Omental fat pad (tissue), 4 donors: ENCODE measurements around the gene FBXO44. TPM values are rescaled to one million over a fixed set of nuclear protein-coding genes. Genes with fewer than 3 reads are reported as not detected.

ENCODE experiments used
- ATAC-seq: fragments of 150-250 bp; one replicate; pipeline ENCODE4 v1.9.1; 2016; ENCODE audit warnings: mild to moderate bottlenecking, moderate library complexity; ENCODE audit not compliant: low FRiP score
- DNase-seq: peaks from one replicate; pipeline ENCODE4 v3.0.0-alpha.2; 2019; ENCODE audit warnings: low spot score
- CTCF ChIP-seq, 3 donors: fragments of 450-650 bp; IDR thresholded peaks; one replicate each; pipeline ENCODE4 v1.5.1; 2016 to 2017; ENCODE audit warnings: antibody characterized with exemption in 3 of 3, mild to moderate bottlenecking in 3 of 3, moderate library complexity in 2 of 3
- total RNA-seq, 4 donors: library from RNA; depleted of rRNA; stranded (reverse); fragments of >200 nt; gene quantifications; one replicate each; pipeline ENCODE4 v1.1.0, GENCODE V29; 2016

FBXO44 gene
- total RNA-seq, 4 donors from 2014 or later: 5.8 to 13.3 (median 9.6) TPM

- no peak for DNase-seq
- no peak for ATAC-seq
- no peak for TF ChIP-seq CTCF (IDR thresholded peaks at IDR 0.05)
Observed at GRCh38 chr1:11623702-11624101, 31.0 kb upstream of the FBXO44 start.

- ATAC-seq: no peak
- no peak for TF ChIP-seq CTCF (IDR thresholded peaks at IDR 0.05)
- DNase-seq: no peak
Observed at GRCh38 chr1:11626551-11626950, 28.1 kb upstream of the FBXO44 start.

- DNase-seq (no peak), ATAC-seq (no peak)
- no peak for TF ChIP-seq CTCF (IDR thresholded peaks at IDR 0.05)
Observed at GRCh38 chr1:11628767-11629166, 25.9 kb upstream of the FBXO44 start.

GRCh38 chr1:11629184-11630016, 25.3 kb upstream of the FBXO44 start:
- DNase-seq (no peak), ATAC-seq (no peak)
- no peak for TF ChIP-seq CTCF (IDR thresholded peaks at IDR 0.05)

- ATAC-seq: no peak
- TF ChIP-seq CTCF (IDR thresholded peaks at IDR 0.05): no peak
- DNase-seq: no peak
Observed at GRCh38 chr1:11634365-11635192, 20.1 kb upstream of the FBXO44 start.

- no peak for ATAC-seq
- no peak for DNase-seq
- no peak for TF ChIP-seq CTCF (IDR thresholded peaks at IDR 0.05)
Observed at GRCh38 chr1:11638121-11638520, 16.6 kb upstream of the FBXO44 start.
